Measurements from ENCODE around the gene MMP27.

DNA sequence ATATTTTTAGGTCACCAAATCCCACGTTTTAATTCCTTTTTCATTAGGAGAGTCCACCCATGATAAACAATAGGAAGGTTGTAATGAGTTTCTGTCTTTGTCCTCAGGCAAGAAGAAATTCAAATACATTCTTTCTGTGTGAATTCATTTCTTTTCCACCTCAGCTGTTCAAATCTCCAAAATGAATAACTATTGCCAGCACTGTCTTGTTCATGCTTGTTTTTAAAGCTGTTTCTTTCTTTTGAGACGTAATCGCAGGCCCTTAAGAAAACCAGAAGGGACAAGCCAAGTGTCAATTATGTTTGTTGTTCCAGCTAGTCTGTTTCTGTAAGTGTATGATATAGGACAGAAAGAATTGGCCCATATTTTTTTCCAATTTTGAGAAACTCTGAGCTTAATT, 20.2 kb downstream of the MMP27 start:
- TF ChIP-seq GATA2 (IDR thresholded peaks at IDR 0.05; ENCODE audit: low read depth, low read length), result no peak
- no peak for TF ChIP-seq GATA3 (IDR thresholded peaks at IDR 0.05; ENCODE audit: low read depth, low read length)

Measured in SH-SY5Y (cell line).